Ascending aorta (tissue), 2 donors: ENCODE results near the gene RHOBTB3. TPM values are rescaled to one million over a fixed set of nuclear protein-coding genes. Genes with fewer than 3 reads are reported as not detected.
"Not testable (repeated sequence)": the region's sequence is repeated elsewhere in the genome, so short reads cannot be mapped to it uniquely, and the experiment has no call there.

Experiments used
- DNase-seq, 2 donors: peaks; one replicate each; pipeline ENCODE4 v3.0.0-alpha.2; 2019; ENCODE audit warnings: low spot score in 2 of 2
- H3K27ac ChIP-seq, 2 donors: fragments of 200-600 bp; sonication (generic); one replicate each; pipeline ENCODE4 v1.5.1; 2016 to 2017; ENCODE audit warnings: mild to moderate bottlenecking in 1 of 2
- H3K27me3 ChIP-seq: fragments of 200-600 bp; sonication (generic); one replicate; pipeline ENCODE4 v1.5.1; 2017
- H3K36me3 ChIP-seq, 2 donors: fragments of 200-600 bp; sonication (generic); one replicate each; pipeline ENCODE4 v1.5.1; 2016
- H3K4me1 ChIP-seq, 2 donors: fragments of 200-600 bp; sonication (generic); one replicate each; pipeline ENCODE4 v1.5.1; 2016 to 2017; ENCODE audit warnings: mild to moderate bottlenecking in 1 of 2
- H3K4me3 ChIP-seq, 2 donors: fragments of 200-600 bp; sonication (generic); one replicate each; pipeline ENCODE4 v1.5.1; 2016 to 2017; ENCODE audit warnings: mild to moderate bottlenecking in 1 of 2
- H3K9me3 ChIP-seq, 2 donors: fragments of 200-600 bp; sonication (generic); one replicate each; pipeline ENCODE4 v1.5.1; 2016
- intact Hi-C: fragments of 100-400 bp; cut with DNase I; formaldehyde crosslinking; loops from one replicate; pipeline ENCODE4 v1.15.1; 2023
- total RNA-seq: library from RNA; depleted of rRNA; stranded (reverse); fragments of >200 nt; gene quantifications from one replicate; pipeline ENCODE4 v1.1.0, GENCODE V29; 2016
- TF ChIP-seq, protein P1 (sequence below), 3 experiments: fragments of 200-600 bp in 2 of 3; fragments of 450-650 bp in 1 of 3; sonication (generic) in 2 of 3; IDR thresholded peaks; one replicate each; pipeline ENCODE4 v1.5.1; 2016 to 2019; ENCODE audit warnings: antibody characterized with exemption in 3 of 3, mild to moderate bottlenecking in 1 of 3, moderate library complexity in 1 of 3

Gene RHOBTB3
- total RNA-seq, 1 donor from 2014 or later: 153 TPM

DNA sequence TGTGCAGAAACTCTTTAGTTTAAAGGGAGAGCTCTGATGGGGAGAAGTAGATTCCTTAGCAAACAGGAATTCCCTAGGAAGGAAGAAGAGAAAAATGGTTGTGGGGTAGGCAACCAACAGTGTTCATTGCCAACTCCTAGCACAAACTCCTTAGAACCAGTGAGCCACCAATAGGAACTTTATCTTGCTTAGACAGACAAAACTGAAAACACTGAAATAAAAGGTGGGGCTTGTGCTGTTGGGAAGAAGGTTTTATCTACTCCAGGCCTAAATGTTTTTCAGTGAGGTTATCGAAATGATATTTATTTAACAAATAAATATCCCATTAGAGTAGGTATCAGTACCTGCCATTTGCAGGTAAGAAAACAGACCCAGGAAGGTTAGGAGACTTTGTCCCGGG lies 99.1 kb downstream of the RHOBTB3 start:
- H3K9me3 ChIP-seq: no peaks in the 10 kb centered on the region
- H3K4me3 ChIP-seq: no peak overlapping the region
- DNase-seq: no peak
- H3K36me3 ChIP-seq: no peaks in the 10 kb centered on the region
- H3K27ac ChIP-seq: no peak overlapping the region
- intact Hi-C loops: no loop called here
- H3K27me3 ChIP-seq: no peaks in the 10 kb centered on the region
- H3K4me1 ChIP-seq: peaks cover 0 to 3% of the 10 kb centered on the region in 2 donors
- TF ChIP-seq, protein P1, sequence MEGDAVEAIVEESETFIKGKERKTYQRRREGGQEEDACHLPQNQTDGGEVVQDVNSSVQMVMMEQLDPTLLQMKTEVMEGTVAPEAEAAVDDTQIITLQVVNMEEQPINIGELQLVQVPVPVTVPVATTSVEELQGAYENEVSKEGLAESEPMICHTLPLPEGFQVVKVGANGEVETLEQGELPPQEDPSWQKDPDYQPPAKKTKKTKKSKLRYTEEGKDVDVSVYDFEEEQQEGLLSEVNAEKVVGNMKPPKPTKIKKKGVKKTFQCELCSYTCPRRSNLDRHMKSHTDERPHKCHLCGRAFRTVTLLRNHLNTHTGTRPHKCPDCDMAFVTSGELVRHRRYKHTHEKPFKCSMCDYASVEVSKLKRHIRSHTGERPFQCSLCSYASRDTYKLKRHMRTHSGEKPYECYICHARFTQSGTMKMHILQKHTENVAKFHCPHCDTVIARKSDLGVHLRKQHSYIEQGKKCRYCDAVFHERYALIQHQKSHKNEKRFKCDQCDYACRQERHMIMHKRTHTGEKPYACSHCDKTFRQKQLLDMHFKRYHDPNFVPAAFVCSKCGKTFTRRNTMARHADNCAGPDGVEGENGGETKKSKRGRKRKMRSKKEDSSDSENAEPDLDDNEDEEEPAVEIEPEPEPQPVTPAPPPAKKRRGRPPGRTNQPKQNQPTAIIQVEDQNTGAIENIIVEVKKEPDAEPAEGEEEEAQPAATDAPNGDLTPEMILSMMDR (IDR thresholded peaks at IDR 0.05): no peak

DNA sequence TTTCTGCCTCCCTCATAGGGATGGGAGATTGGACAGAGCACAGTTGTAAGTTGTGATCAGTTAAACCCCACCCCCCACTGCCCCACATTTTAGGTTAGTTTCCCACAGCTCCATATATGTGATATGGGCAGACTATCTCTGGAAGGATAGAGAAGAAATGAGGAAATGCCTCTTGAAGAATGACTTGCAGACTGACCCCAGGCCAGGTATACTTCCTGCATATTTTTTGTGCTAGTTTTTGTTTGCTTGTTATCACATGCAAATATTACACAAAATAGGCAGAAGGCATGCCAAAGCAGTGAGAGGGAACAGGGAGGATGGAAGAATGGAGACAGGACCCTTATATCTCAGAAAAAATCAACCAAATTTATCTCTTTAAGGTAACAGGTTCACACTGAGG lies 101.5 kb downstream of the RHOBTB3 start:
- H3K9me3 ChIP-seq: no peaks in the 10 kb centered on the region
- no peaks in the 10 kb centered on the region for H3K27me3 ChIP-seq
- no peak for DNase-seq
- H3K27ac ChIP-seq: no peak overlapping the region
- TF ChIP-seq, protein P1 (IDR thresholded peaks at IDR 0.05): no peak
- peaks cover 3 to 19% of the 10 kb centered on the region in 2 donors for H3K4me1 ChIP-seq
- intact Hi-C loops: no loop called here
- H3K4me3 ChIP-seq: no peak overlapping the region
- H3K36me3 ChIP-seq: no peaks in the 10 kb centered on the region

DNA sequence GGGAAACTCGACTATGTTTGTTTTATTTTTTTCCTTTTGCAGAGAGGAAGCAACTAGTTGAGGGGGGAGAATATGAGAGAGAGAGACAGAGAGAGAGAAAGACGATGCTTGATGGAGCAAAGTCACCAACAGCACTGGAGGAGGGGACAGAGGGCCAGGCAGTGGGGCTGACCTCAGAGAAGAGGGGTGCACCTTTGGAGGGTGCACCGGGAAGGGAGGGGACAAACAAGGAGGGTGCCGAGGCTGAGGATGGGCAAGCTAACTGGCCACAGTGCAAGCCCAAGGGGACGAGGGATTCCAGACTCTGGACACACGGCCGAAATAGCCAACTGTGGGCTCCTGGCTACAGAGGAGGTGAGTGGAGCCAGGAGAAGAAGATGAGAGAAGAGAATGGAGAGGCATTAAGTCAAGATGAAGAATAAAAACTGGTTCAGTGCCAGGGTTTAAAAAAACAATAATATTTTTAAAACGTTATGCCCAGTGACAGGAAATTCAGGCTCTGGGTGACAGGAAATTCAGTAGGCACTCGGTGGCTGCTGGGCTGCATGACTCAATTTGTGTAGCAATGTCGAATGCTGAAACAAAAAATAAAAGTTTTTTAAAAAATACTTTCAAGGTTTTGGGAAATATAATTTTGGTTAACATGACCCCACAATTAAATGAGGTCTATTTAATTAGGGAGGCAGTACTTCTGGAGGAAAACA lies 104.7 kb downstream of the RHOBTB3 start:
- H3K4me1 ChIP-seq: peaks cover 3 to 19% of the 10 kb centered on the region in 2 donors
- H3K9me3 ChIP-seq: no peaks in the 10 kb centered on the region
- TF ChIP-seq, protein P1 (IDR thresholded peaks at IDR 0.05): no peak
- no peaks in the 10 kb centered on the region for H3K27me3 ChIP-seq
- intact Hi-C loops: loop anchor here (2.0 kb wide), 2 partner anchors 23 to 27 kb away; no protein-coding TSS in a partner anchor
- no peaks in the 10 kb centered on the region for H3K36me3 ChIP-seq
- peak overlapping the region; percentile 89 to 90 for H3K27ac ChIP-seq
- peak in 1 of 2 donors; percentile 82 for DNase-seq
- peak overlapping the region; percentile 75 to 89 for H3K4me3 ChIP-seq

DNA sequence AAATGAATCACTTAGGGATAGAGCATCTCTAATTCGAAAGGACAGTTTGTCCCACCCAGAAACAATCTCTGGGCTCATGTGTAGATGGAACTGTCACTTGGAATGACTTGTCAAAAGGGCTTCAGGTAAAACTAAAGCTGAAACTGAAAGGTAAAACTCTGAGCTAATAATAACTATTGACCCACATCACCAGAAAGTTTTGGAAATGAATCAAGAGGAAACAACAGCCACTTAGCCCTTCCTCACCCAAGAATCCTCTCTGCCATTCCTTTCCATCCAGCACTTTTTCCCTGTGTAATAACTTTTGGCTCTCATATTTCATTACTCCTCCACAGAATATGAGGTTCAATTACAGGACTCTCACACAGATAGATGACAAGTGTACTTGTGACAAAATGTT lies 105.4 kb downstream of the RHOBTB3 start:
- H3K4me3 ChIP-seq: no peak overlapping the region
- H3K36me3 ChIP-seq: no peaks in the 10 kb centered on the region
- TF ChIP-seq, protein P1 (IDR thresholded peaks at IDR 0.05): no peak
- intact Hi-C loops: no loop called here
- peaks cover 3 to 19% of the 10 kb centered on the region in 2 donors for H3K4me1 ChIP-seq
- DNase-seq: no peak
- no peaks in the 10 kb centered on the region for H3K9me3 ChIP-seq
- no peaks in the 10 kb centered on the region for H3K27me3 ChIP-seq
- H3K27ac ChIP-seq: peak overlapping the region; percentile 89 to 90

DNA sequence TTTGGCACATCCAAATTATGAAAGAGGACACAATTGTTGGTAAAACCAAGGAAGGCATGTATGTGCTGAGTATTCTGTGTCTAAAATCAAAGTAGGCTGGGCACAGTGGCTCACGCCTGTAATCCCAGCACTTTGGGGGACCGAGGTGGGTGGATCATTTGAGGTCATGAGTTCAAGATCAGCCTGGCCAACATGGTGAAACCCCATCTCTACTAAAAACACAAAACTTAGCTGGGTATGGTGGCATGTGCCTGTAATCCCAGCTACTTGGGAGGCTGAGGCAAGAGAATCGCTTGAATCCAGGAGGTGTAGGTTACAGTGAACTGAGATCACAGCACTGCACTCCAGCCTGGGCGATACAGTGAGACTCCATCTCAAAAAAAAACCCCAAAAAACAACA lies 105.8 kb downstream of the RHOBTB3 start:
- H3K27me3 ChIP-seq, H3K4me3 ChIP-seq, DNase-seq, intact Hi-C loops, H3K9me3 ChIP-seq, H3K36me3 ChIP-seq: not testable (repeated sequence)
- peak overlapping the region; percentile 89 to 90 for H3K27ac ChIP-seq
- H3K4me1 ChIP-seq: peaks cover 3 to 19% of the 10 kb centered on the region in 2 donors

DNA sequence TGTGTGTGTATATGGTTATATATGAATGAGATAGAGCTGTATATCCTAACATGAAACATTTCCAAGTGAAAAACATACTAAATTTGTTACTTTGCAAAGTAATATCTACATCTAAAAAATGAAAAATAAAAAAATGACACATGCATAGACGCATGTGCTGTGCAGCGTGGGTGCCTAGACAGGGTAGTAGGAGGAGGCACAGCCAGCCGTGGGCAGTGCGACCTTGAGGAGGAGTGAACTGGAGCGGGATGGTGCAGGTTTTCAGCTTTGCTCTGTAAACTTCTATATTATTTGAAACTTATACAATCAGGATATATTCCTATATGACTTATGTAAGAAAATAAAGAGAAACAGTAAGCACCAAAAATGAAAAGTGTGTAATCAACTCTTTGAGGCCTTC lies 106.4 kb downstream of the RHOBTB3 start:
- intact Hi-C loops: no loop called here
- DNase-seq: no peak
- H3K9me3 ChIP-seq: no peaks in the 10 kb centered on the region
- TF ChIP-seq, protein P1 (IDR thresholded peaks at IDR 0.05): no peak
- H3K4me1 ChIP-seq: peaks cover 3 to 19% of the 10 kb centered on the region in 2 donors
- H3K27me3 ChIP-seq: no peaks in the 10 kb centered on the region
- no peaks in the 10 kb centered on the region for H3K36me3 ChIP-seq
- no peak overlapping the region for H3K4me3 ChIP-seq
- H3K27ac ChIP-seq: no peak overlapping the region
